HL-60 (cell line): Measurements from ENCODE around the gene FARS2.

Experiments
- DNase-seq, 2 experiments: peaks; one replicate each; pipeline ENCODE4 v3.0.0-alpha.2; 2010 to 2020; ENCODE audit warnings: low read depth in 1 of 2, low spot score in 1 of 2
- H3K27ac ChIP-seq: fragments of 250-450 bp; sonication (Bioruptor Pico); replicated peaks from 2 replicates; pipeline ENCODE4 v1.5.1; 2020; ENCODE audit warnings: mild to moderate bottlenecking, moderate library complexity
- H3K27me3 ChIP-seq: fragments of 250-450 bp; sonication (Bioruptor Pico); 2 replicates; pipeline ENCODE4 v1.5.1; 2021; ENCODE audit warnings: mild to moderate bottlenecking, moderate library complexity; ENCODE audit not compliant: insufficient read depth, poor library complexity, severe bottlenecking
- H3K4me3 ChIP-seq: replicated peaks from 2 replicates; pipeline ENCODE4 v1.5.1; 2011; ENCODE audit warnings: mild to moderate bottlenecking, control low read depth, low read length; ENCODE audit not compliant: insufficient read depth
- GABPA ChIP-seq: IDR thresholded peaks from 2 replicates; pipeline ENCODE4 v1.6.1; 2012; ENCODE audit warnings: low read depth
- POLR2AphosphoS5 ChIP-seq: IDR thresholded peaks from 2 replicates; pipeline ENCODE4 v1.6.1; 2012; ENCODE audit warnings: low read depth
- SPI1 ChIP-seq: IDR thresholded peaks from 2 replicates; pipeline ENCODE4 v1.6.1; 2012; ENCODE audit warnings: low read depth, mild to moderate bottlenecking, borderline replicate concordance
- TF ChIP-seq, protein P1 (sequence below): IDR thresholded peaks from one replicate; pipeline ENCODE4 v1.5.1; 2011; ENCODE audit warnings: low read length, control low read depth, inconsistent platforms; ENCODE audit not compliant: insufficient read depth
- TF ChIP-seq, protein P2 (sequence below): IDR thresholded peaks from 2 replicates; pipeline ENCODE4 v1.6.1; 2012; ENCODE audit warnings: low read depth; ENCODE audit not compliant: insufficient replicate concordance

Gene FARS2

DNA sequence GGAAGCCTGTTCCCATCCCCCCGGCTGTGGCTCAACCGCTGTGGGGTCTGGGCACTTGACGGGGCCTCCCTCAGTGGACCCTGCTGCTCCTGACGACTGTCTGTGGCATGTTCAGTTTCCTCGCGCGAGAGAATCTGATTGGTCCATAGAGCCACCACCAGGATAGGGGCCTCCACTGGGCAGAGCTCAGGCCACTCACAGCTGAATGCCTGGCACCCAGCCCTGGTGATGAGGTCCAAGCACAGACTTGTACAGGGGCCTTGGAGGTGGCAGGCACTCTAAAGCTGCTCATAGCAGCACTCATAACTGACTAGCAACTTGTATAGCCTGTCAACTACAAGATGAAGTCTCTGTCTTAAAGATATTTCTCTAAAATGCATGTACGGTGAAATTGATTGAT is 377.4 kb downstream of the FARS2 start:
- TF ChIP-seq GABPA (no peak), SPI1 (no peak), POLR2AphosphoS5 (no peak)
- TF ChIP-seq, protein P1, sequence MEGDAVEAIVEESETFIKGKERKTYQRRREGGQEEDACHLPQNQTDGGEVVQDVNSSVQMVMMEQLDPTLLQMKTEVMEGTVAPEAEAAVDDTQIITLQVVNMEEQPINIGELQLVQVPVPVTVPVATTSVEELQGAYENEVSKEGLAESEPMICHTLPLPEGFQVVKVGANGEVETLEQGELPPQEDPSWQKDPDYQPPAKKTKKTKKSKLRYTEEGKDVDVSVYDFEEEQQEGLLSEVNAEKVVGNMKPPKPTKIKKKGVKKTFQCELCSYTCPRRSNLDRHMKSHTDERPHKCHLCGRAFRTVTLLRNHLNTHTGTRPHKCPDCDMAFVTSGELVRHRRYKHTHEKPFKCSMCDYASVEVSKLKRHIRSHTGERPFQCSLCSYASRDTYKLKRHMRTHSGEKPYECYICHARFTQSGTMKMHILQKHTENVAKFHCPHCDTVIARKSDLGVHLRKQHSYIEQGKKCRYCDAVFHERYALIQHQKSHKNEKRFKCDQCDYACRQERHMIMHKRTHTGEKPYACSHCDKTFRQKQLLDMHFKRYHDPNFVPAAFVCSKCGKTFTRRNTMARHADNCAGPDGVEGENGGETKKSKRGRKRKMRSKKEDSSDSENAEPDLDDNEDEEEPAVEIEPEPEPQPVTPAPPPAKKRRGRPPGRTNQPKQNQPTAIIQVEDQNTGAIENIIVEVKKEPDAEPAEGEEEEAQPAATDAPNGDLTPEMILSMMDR = no peak
- TF ChIP-seq, protein P2, sequence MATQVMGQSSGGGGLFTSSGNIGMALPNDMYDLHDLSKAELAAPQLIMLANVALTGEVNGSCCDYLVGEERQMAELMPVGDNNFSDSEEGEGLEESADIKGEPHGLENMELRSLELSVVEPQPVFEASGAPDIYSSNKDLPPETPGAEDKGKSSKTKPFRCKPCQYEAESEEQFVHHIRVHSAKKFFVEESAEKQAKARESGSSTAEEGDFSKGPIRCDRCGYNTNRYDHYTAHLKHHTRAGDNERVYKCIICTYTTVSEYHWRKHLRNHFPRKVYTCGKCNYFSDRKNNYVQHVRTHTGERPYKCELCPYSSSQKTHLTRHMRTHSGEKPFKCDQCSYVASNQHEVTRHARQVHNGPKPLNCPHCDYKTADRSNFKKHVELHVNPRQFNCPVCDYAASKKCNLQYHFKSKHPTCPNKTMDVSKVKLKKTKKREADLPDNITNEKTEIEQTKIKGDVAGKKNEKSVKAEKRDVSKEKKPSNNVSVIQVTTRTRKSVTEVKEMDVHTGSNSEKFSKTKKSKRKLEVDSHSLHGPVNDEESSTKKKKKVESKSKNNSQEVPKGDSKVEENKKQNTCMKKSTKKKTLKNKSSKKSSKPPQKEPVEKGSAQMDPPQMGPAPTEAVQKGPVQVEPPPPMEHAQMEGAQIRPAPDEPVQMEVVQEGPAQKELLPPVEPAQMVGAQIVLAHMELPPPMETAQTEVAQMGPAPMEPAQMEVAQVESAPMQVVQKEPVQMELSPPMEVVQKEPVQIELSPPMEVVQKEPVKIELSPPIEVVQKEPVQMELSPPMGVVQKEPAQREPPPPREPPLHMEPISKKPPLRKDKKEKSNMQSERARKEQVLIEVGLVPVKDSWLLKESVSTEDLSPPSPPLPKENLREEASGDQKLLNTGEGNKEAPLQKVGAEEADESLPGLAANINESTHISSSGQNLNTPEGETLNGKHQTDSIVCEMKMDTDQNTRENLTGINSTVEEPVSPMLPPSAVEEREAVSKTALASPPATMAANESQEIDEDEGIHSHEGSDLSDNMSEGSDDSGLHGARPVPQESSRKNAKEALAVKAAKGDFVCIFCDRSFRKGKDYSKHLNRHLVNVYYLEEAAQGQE = no peak
- Histone ChIP-seq H3K27ac (no peak overlapping the region), H3K27me3 (no peaks in the 10 kb centered on the region), H3K4me3 (no peak overlapping the region)
- no peak for DNase-seq

DNA sequence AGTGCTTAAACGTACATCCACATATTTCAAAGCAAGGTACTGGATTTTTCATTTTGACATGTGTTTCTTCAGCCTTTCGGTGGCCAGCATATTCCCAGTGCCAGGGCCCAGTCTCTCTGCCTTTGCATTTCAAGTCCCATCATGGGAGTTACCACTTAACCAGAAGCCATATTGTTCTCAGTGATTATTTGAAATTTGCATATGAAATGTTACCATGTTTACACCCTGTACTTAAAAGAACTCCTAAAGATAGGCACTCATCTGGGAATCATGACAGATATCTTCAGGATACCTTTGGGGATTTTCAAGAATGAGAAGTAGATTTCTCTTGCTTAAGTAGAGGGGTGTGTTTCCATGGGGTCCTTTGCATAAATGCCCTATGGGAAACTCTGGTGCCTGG is 377.9 kb downstream of the FARS2 start:
- H3K4me3 ChIP-seq = no peak overlapping the region
- TF ChIP-seq, protein P2 = no peak
- TF ChIP-seq, protein P1 = no peak
- TF ChIP-seq POLR2AphosphoS5 (no peak), GABPA (no peak), SPI1 (no peak)
- no peaks in the 10 kb centered on the region for H3K27me3 ChIP-seq
- H3K27ac ChIP-seq = no peak overlapping the region
- no peak for DNase-seq

DNA sequence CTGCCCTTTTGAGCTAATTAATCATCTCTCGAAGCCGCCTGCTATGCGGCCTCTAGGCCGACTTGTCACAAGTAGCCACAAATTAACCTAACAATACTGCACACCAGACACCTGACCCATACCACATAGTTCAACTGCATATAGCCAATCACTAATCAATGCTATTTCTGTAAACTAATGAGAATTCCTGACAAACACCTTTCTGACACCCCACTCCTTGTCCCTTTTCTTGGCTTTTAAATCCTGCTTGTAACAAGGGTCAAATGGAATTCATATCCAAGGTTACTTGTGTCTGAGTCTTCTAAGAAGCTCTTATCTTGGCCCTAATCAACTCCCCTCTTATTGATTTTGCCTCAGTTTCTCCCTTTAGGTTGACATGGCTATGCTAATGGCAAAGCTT is 379.3 kb downstream of the FARS2 start:
- no peaks in the 10 kb centered on the region for H3K27me3 ChIP-seq
- no peak for DNase-seq
- TF ChIP-seq POLR2AphosphoS5 = no peak
- no peak for TF ChIP-seq SPI1
- TF ChIP-seq, protein P1 = no peak
- TF ChIP-seq, protein P2 = no peak
- TF ChIP-seq GABPA = no peak
- H3K27ac ChIP-seq = no peak overlapping the region
- no peak overlapping the region for H3K4me3 ChIP-seq
